Measurements from ENCODE around the gene TVP23C.

The TVP23C gene

DNA sequence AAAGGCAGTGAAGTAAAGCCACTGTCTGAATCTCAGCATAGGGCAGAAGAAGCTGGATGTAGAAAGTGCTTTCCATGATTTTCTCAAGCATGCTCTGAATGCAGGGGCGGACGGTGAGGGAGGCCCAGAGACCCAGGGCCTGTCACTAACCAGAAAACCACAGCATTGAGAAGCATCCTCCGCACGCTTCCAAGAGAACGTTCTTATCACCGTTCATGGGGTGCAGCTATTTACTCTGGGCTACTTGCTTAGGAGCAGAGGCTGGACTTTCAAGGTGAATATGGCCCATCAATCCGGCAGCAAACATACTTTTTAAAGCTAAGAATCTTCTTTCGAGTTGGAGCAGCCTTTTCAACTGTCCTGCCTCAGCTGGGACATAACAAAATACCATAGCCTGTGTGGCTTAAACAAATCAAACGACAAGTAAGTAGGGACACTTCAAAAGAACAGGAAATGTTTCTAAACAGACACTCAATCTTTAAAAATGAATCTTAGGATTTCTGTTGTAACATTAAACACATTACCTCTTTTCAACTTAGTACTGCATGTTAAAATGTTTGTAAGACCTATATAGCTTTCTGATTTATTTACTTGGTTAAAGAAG, 49.3 kb downstream of the TVP23C start:
- TF ChIP-seq CREB5 (CRISPR knock-in tag; IDR thresholded peaks at IDR 0.05; ENCODE audit: low read depth) (no peak), PPARA (CRISPR knock-in tag; IDR thresholded peaks at IDR 0.05; ENCODE audit: borderline replicate concordance) (no peak), ZFP30 (CRISPR knock-in tag; IDR thresholded peaks at IDR 0.05) (no peak), ESRRG (CRISPR knock-in tag; IDR thresholded peaks at IDR 0.05) (no peak), ZFP3 (CRISPR knock-in tag; IDR thresholded peaks at IDR 0.05) (no peak)
- ATAC-seq, result no peak

DNA sequence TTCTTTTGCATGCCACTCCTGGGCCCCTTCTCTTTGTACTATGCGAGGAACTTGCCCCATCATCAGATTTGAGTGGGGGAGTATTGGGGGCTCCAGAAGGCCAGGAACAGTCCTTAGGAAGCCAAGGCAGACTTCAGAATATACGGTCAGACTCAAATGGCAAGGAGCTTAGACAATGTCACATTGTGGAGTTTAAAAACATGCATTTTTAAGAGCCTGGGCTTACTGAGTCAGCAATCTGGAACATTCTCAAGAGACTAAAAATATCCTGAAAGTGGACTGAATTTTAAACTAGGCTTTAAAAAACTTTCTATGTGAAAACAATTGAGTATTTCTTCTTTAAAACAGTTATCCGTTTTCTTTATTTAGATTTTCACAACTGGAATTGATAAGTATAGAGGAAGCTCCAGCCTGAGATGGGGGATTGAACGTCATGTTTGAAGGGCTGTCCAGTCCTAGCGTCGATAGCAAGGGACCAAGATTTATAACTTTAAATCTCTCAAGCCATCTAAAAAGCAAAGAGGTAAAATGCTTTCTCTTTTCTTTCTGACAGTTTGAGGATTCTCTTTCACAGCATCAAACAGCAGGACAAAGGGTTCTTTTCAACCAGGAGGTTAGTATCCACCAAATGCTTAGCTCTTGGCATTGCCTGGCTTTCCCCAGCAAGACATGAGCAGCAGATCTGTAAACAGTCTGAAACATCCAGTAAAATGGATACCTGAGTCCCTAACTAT, 50.1 kb downstream of the TVP23C start:
- no peak for ATAC-seq
- TF ChIP-seq CSDC2 (CRISPR knock-in tag; IDR thresholded peaks at IDR 0.05) (no peak), SNAI2 (CRISPR knock-in tag; IDR thresholded peaks at IDR 0.05) (no peak), ESRRG (CRISPR knock-in tag; IDR thresholded peaks at IDR 0.05) (no peak)
- TF ChIP-seq, protein P1, sequence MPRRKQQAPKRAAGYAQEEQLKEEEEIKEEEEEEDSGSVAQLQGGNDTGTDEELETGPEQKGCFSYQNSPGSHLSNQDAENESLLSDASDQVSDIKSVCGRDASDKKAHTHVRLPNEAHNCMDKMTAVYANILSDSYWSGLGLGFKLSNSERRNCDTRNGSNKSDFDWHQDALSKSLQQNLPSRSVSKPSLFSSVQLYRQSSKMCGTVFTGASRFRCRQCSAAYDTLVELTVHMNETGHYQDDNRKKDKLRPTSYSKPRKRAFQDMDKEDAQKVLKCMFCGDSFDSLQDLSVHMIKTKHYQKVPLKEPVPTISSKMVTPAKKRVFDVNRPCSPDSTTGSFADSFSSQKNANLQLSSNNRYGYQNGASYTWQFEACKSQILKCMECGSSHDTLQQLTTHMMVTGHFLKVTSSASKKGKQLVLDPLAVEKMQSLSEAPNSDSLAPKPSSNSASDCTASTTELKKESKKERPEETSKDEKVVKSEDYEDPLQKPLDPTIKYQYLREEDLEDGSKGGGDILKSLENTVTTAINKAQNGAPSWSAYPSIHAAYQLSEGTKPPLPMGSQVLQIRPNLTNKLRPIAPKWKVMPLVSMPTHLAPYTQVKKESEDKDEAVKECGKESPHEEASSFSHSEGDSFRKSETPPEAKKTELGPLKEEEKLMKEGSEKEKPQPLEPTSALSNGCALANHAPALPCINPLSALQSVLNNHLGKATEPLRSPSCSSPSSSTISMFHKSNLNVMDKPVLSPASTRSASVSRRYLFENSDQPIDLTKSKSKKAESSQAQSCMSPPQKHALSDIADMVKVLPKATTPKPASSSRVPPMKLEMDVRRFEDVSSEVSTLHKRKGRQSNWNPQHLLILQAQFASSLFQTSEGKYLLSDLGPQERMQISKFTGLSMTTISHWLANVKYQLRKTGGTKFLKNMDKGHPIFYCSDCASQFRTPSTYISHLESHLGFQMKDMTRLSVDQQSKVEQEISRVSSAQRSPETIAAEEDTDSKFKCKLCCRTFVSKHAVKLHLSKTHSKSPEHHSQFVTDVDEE (CRISPR knock-in tag; IDR thresholded peaks at IDR 0.05), result no peak

DNA sequence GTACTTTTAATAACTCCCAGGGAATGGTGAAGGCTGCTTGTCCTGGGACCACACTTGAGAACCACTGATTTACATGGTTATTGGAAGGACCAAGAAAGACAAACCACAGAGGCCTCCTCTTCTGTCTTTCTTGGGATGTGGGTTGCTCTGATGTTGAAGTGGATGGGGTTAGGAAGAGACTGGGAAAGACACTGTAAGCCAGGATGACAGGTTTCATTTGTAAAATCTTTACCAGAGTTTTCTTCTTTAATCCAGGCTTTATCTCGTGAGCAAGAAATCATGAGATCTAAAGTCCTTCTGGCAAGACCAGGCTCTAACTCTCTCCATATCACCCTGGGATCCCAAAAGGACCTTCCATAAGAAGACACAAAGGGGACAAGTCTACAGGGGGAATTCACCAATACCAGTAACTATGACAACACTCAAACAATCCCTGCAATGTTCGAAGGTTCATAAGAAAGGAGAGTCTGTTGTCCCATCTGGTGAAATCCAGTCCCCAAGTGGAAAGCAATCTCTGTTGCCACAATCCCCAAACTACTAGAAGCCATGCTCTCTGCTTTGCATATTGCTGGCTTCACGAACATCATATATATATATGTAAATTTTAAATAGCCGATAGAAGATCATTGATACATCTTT, 51.1 kb downstream of the TVP23C start:
- TF ChIP-seq, protein P1 (CRISPR knock-in tag; IDR thresholded peaks at IDR 0.05), result no peak
- TF ChIP-seq ZNF565 (CRISPR knock-in tag; conservative IDR thresholded peaks at IDR 0.05; ENCODE audit: low read depth), result no peak
- no peak for TF ChIP-seq ZC3H10 (CRISPR knock-in tag; IDR thresholded peaks at IDR 0.05)
- TF ChIP-seq ZFP3 (CRISPR knock-in tag; IDR thresholded peaks at IDR 0.05), result no peak
- TF ChIP-seq CSRNP3 (CRISPR knock-in tag; IDR thresholded peaks at IDR 0.05), result no peak
- no peak for TF ChIP-seq GLIS3 (CRISPR knock-in tag; IDR thresholded peaks at IDR 0.05)
- no peak for TF ChIP-seq TOX (CRISPR knock-in tag; IDR thresholded peaks at IDR 0.05; ENCODE audit: borderline replicate concordance)
- no peak for TF ChIP-seq ZNF70 (CRISPR knock-in tag; IDR thresholded peaks at IDR 0.05)
- no peak for TF ChIP-seq ESRRG (CRISPR knock-in tag; IDR thresholded peaks at IDR 0.05)
- no peak for TF ChIP-seq PATZ1 (CRISPR knock-in tag; IDR thresholded peaks at IDR 0.05; ENCODE audit: borderline replicate concordance)
- TF ChIP-seq SNAI2 (CRISPR knock-in tag; IDR thresholded peaks at IDR 0.05), result no peak
- ATAC-seq, result no peak

Data from SK-N-SH treated with all-trans-retinoic acid at 6 μM for 48 hours (cell line).